ENCODE data around the gene GTSE1.

GTSE1 gene

DNA sequence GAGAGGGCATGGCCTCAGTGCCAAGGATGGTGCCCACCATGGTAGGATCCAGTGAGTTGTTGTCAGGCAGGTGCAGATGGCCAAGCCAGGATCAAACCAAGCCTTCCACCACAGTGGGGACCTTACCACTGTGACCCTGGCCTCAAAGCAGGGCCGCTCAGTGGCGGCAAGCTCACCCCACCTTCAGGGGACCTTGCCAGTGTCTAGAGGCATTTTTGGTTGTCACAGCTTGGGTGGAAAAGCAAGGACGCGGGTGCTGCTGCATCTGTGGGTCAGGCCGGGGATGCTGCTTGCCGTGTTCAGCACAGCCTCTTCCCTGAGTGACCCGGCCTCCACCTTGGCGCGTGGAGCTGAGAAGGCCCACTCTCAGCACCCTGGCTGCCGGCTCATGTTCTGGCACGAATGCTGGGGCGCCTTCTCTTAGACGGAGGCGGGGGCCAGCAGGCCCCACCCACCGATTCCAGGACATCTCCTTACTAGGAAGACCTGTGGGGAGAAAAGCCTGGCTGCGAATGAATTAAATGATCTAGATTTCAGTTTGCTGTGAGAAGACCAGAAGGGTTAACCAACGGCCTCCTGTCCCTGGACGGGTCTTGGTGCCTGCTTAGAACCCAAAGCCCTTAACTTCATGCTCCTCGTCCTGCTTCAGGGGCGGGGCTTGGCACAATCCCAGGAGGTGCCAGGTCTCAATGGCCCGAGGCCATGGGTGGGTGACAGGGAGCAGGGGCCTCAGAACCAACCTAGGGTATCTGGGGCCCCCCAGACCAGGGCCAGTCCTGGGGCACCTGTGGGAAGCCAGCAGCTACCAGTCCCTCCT is 57.7 kb downstream of the GTSE1 start:
- DNase-seq: no peak

DNA sequence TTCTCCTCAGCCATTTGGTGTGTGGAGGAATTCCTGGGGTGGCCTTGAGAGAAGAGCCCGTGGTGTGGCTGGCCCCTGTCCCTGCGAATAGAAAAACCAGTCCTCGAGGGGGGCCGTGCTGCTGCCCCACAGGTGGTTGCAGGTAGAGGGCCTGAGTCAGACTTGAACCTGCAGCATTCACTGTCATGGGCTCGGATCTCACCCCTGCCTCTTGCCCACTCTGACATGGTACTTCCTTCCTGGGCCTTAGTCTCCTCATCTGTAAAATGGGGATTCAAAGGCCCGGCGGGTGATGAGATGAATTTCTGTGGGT is 58.3 kb downstream of the GTSE1 start:
- DNase-seq: no peak

DNA sequence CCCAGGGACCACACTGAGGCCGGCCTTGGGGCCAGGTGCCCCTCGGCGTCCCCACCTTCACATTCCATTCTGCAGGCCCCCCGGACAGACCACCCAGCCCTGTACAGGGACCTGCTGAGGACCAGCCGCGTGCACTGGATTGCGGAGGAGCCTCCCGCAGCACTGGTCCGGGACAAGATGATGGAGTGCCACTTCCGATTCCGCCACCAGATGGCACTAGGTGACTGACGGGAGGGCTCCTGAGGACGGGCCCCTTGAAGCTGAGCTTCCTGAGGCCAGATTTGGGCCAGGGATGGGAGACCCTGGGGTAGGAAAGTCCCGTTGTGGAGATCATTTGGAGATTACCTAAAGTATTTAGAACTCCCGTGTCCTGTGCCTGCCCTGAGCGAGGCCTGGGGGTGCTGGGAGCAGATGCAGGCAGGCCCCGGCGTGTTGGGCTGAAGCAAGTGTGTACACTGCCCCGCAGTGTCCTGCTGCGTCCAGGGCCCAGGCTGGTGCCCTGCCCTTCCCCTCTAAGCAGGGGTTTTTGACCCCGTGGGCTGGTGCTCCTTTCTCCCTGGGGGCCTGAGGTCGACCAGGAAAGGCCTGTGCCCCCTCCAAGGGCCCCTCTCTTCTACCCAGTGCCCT is 58.8 kb downstream of the GTSE1 start:
- DNase-seq: peak; percentile 63

DNA sequence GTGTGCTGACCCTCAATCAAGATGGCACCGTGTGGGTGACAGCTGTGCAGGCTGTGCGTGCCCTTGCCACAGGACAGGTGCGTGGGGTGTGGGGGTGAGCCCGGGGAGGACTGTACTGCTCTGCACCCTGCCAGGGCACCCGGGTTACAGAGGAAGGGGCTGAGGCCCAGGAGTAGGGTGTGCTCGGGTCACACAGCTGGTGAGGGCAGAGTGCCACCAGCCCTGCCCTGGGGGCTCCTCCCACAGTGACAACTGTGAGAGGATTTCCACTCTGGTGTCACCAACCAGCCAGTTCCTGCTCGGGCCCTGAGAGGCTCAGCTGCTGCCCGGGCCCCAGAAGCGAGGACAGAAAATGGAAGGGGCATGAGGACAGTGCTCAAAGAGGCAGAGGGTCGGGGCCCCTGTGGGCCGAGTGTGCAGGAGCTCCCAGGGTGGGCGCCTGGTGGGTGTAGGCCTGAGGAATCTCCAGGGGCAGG is 59.4 kb downstream of the GTSE1 start:
- no peak for DNase-seq

DNA sequence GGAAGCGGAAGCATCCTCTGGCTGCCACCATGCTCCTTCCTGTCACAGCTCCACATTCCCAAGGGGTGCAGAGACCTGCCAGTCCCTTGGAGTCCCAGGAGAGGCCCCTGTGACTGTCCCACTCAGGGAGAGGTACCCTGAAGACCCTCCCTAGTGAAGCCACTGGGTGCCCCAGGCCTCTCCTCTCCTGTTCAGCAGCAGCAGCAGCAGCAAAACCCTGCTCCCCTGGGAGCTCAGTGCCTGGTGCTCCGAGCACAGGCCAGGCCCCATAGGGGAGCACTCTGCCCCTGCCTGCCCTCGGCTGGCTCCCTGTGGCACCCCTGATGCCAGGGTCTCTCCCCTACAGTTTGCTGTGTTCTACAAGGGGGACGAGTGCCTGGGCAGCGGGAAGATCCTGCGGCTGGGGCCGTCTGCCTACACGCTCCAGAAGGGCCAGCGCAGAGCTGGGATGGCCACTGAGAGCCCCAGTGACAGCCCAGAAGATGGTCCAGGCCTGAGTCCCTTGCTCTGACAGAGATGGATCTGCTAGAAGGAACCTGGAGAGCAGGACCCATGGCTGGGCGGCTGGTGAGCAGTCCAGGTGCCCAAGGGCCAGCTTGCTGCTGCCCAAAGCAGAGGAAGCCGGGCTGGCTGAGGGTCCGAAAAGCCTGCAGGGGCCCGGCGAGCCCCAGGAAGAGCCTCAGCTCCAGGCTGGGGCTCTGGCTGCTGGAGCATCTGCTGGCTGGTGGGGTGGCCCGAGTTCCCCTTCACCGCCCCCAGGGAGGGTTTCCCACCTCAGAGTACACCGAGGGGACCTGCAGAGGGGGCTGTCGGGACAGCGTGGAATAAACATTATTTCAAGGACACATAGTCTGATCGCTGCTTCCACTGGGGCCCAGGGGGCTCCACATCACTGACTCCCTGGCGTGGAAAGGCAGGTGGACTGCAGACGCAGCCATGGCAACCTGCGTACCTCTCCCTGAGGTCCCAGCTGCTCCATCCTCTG is 60.1 kb downstream of the GTSE1 start:
- DNase-seq: no peak

DNA sequence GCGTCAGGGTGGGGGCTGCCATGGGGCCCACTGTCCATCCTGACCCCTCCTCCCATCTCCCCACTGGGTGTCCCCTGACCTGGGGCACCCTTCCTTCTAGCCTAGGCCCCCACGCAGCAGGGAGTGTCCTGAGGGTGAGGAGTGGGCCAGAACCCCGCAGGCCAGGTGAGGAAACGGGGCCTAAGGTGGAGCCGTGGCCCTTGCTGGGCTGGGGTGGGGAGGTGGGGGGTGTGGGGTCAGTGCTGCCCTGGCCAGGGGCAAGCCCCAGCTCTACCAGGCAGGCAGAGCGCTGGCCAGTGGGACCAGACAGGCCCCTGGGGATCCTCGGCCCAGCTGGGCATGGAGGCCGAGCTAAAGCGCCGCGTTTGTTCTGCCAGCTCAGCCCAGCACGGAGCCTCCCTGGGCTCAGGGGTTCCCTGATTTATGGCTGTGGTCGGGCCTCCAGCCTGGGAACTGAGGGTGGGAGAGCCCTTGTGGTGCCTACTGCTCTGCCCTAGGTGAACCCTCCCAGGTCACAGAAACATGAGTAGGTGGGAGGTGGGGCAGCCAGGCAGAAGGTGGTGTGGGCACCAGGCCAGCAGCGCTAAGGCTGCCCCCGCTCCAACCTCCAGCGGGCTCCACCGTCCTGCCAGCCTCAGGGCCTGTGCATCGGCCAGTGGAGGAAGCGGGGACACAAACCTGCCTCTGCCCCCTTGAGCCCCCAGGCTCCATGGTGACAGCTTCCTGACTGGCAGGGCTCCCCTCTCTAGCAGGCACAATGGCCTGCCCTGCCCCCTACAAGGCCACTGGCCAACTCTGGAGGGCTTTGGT is 61.2 kb downstream of the GTSE1 start:
- DNase-seq: no peak

DNA sequence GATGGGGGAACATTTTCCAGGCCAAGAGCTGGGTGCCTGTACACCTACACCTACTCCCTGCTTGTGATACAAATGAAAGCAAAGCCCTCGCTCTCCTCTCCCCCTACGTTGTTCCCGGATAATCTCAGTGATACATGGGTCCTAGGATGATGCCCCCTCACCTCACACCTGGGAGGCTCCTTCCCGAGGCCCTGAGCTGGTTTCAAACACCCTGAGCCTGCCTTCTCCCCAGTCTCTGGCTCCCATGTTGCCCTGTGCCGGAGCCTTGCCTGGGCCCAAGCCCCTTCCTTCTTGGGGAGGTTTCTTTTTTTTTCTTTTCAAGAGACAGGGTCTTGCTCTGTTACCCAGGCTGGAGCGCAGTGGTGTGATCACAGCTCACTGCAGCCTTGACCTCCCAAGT is 62.1 kb downstream of the GTSE1 start:
- no peak for DNase-seq

DNA sequence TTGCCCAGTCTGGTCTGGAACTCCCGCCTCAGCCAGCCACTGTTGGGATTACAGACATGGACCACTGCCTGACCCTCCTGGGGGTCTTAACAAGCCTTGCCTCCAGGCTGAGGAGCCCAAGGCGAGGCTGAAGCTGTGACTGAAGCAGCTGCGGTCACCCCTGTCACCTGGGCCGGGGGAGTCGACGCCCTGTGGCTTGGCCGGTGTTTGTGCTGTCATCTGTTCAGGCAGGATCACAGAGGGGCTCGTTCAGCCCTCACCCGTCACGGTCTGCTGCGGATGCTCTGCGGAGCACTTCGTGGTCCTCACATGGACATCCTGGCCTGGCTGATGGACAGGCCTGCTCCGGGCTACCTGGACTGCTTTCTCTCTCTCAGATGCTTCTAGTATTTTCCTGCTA is 62.7 kb downstream of the GTSE1 start:
- DNase-seq: no peak

DNA sequence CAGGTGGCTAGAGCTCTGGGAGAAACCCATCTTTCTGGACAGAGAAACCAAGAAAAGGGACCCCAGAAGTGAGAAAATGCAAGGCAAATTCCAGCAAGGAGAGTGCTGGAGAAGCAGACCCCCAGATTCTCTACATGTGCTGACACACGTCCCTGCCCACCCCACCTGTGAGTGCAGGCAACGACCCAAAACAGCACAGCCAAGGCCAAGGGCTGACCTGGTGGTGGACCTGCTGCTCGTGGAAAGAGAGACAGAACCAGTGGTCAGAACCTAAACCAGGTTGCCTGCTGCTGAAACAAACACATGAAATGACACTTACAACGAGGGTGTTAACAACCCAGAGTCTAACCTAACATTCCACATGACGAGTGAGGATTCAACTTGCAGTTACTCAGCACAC is 63.4 kb downstream of the GTSE1 start:
- DNase-seq: no peak

DNA sequence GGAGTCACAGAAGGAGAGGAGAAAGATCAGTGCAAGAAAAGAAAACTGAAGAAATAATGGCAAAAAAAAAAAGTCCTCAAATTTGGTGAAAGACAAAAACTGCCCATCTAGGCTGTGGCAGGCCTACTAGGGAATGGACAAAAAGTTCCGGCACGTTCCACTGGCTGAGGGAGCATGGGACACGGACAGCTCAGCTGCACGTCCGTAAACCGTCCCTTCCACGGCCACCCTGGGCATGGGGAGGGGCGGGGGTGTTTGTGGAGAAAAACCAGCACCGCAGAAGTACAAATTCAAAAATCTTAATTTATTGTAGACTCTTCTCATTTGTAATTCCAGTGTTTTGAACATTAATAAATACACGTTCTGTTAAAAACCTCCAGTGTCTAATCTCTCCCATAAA is 64.2 kb downstream of the GTSE1 start:
- DNase-seq: no peak

DNA sequence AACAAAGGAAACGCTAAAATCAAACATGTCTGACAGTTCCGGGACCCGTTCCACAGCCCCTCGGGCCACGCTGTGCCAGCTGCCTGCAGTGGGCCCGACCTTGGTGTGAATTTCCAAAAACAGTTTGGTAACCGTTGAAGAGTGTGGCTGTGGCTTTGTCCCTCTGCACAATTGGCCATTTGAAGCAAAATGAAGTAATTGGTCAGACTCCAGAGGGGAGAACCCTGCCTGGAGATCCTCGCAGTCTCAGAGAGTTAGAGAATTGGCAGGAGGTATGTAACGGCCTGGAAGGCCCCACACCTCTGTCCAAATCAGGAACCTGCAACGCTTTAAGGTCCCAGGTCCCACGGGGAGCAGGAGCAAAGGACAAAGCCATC is 65.1 kb downstream of the GTSE1 start:
- DNase-seq: no peak

DNA sequence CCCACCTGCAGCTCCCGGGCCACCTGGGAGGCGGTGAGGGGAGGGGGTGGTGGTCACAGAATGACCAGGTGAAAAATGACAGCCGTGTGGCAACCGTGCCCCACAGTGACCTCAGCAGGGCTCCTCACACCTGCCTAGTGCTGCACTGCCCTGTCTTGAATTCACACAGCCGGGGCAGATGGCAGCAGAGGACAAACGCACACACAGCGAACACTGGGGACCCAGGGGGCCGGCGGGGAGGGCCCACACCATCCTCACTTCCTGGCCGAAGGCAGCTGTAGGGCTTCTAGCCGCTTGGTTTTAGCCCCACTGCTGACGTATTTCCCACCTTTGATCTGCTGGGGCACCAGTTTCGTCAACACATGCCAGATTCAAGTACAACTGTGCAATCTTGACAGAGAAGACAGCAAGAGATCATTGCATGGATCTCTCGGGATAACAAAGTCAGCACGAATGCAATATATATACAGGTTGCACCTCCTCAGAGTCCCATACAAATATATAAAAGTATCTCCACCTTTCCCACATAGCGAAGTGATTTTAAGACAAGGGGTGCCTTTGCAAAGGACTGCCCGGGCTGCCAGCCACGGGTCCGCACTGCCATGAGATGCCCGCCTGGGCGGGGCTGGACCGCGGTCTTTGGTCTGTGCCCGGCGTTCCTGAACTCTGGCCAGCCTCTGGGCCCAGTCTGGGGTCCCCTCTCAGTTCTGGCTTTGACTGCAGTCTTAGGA is 65.7 kb downstream of the GTSE1 start:
- DNase-seq: no peak

DNA sequence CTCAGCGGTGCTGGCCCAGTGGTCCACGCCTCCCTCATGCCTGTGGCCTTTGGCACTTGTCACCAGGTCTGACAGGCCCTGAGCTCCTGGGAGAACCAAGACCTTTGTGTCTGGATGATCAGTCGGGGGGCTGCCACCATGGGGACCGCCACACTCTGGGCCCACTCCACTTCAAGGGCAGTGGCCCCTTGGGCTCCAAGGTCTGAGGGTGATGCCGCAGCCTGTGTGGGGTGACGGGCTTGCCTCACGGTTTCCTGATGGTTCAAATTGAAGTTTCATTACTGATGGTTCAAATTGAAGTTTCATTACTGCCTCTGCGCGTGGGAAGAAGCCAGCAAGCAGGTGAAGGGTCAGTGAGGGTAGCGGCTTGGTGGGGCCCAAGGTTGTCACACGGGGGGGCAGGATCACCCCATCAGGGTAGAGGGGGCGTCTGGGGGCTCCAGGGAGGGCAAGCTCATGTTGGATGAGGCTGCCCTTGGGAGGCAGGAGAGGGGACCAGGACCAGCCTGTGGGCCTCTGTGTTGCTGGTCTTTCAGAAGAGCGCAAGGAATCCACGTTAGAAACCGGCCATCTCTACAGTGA is 66.4 kb downstream of the GTSE1 start:
- no peak for DNase-seq

DNA sequence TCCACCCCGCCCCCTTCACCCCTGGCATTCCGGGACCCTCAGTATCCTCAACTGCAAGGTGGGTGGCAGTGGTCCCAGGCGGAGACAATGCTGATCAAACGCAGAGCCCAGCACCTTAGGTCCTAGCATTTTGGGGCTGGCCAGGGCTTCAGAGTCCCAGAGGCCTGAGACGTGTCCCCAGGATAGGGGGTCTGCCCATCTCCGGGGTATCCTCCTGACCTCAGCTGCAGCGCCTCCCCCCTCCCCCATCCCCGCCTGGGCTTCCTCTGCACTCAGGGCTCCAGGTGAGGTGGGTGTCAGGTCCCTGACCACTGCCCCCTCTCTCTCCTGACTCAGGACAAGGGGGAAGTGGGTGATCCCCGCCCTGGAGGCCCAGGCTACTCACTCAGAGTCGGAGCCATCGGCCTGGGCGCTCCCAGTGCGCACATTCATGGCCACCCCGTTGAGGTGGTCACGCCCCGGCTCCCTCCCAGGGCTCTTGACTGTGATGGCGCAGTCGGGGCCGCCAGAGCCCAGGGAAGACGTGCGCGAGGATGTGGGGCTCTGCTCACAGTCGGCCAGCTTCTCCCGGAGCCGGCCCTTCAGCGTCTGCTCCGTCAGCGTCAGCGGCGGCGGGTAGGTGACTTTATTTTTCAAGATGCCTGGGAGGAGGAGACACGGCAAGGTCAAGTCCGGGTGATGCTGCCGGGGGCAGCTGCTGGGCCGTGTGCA is 67.1 kb downstream of the GTSE1 start:
- DNase-seq: no peak

DNA sequence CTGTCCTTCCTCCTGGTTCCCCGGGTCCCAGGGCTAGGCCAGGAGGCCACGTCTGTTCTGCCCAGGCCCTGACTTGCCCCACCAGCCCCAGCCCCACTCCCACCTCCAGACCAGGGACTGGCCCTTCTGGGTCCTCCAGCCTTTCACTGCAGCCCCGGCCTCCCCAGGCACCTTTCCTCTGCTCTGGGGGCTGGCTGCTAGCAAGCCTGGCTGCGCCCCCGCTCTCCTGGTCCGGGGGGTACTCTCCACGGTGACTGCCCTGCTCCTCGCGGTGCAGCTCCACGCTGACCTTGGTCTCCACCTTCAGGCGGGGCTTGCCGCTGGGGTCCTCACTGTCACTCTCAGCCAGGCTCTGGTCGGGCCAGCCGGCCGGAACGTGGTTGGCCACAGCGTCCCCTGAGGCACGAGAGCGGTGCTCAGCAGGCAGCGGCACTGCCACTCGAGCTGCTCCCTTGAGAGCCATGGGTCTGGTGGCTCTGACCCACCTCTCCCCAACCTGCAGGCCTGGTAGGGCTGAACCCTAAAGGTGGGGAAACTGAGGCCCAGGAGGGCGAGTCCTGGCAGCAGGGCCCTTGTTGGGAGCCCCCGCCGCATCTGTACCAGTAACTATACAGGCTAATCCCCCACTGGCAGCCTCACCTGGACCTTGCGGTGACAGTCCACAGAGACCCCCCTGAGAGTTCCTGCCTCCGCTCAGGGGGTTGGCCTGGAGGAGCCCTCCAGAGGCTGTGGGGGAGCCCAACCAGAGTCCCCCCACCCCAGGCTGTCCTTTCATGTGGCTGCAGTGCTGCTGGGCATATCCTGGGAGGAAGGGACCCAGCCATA is 67.9 kb downstream of the GTSE1 start:
- no peak for DNase-seq

DNA sequence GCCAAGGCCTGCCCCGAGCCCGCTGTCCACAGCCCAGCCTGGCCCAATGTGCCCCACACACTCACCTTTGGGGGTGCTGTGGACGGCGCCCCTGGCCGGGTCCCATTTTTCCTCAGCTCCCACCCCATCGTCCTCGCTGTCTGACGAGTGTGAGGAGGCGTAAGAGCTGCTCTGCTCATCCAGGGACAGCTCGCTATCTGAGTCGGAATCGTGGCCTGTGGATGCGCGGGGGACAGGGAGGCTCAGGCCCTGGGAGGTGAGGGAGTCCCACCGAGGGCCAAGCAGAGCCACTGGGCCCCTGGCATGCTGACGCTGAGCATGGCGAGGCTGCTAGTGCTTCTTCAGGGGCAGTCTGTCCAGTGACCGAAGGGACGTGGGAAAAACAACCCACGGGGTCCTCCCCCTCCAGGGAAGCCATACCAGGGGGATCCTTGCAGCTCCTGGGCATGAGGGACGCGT is 68.5 kb downstream of the GTSE1 start:
- DNase-seq: no peak

DNA sequence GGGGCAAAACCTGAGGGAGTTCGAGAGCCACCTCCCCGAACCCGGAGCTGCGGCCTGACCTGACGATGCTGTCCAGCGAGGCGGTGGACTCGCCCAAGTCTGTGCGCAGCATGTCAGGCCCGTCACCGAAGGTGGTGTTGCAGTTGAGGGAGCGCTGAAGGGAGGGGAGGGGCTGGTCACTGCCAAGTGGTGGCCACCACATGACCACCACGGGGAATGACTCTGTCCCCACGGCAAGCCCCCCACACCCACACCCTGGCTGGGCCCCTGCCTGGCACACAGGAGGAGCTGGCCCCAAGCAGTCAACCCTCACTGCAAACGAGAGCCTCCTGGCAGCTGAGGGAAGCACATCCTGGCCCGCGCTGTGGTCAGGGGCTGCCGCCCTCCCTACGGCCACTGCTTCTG is 69.7 kb downstream of the GTSE1 start:
- DNase-seq: no peak

DNA sequence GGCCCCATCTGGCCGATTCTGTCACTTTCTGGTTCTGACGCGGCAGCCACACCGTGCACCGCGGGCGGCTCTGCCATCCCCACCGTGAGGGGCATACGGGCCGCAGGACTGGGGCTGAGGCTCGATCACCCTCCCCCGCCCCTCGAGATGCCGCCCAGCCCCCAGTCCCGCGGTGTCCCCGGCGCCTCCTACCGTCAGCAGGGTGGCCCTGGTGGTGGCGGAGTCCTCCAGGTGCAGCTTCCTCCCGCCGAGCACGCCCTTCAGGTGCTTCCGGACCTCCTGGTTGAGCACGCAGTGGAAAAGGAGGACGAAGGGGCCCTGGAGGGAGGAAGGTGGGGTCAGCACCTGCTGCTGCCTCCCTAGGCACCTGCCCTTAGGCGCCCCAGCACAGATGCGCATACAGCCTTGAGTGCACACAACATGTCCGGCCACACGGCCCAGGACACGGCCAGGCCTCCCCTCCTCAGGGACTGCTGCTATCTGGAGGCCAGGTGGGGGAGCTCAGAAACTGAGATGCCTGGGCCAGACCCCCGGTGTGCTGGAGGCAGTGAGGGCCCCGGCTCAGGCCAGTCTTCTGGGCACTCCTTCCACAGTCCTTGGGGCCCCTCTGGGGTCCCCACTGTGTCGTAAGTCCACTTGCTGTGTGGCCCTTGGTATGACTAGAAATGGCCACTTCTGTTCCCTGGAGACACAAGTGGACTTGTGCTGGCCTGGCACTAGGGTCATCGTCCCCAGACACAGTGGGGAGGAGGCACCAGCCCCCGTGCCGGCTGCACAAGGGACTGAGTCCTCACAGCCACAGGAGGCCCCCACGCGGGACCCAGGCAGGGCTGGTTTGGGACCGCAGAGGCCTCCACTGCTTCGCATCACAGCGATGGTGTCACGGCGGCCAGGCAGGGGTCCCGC is 70.4 kb downstream of the GTSE1 start:
- DNase-seq: no peak

DNA sequence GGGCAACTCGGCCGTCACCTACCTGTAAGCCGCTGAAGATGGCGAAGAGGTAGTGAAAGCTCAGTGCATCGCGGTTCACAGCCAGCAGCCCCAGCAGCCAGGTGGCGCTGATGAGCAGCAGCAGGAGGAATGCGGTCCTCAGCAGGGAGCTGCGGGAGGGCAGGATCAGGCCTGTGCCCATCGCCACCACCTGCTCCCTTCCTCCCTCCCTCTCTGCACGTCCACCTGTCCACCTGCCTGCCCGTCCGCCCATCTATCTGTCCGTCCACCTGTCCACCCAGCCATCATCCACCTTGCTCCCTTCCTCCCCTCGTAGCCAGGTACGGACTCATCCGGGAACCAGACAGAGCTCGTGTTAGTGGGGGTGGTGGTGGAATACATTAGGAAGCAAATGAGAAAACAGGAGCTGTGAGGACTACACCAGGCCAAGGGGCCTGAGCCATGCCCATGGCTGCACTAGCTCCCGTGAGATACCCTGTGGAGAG is 71.1 kb downstream of the GTSE1 start:
- DNase-seq: peak; percentile 72

Data from activated CD4-positive, alpha-beta T cell treated with anti-CD3 and anti-CD28 coated beads, Interleukin-10, Interleukin-2, amounts not matched to agents 100 ng/mL and 50 ng/mL, durations not matched to agents 16 hours and 8 hours (primary cell).